ENCODE measurements around the gene ABCD3.

Gene ABCD3

GRCh38 chr1:94475232-94475631 is 57.0 kb downstream of the ABCD3 start:
- POLR2A ChIA-PET, result no interaction called here
- Histone ChIP-seq H3K4me1 (ENCODE audit: control extremely low read depth in 1 of 4, control insufficient read depth in 4 of 4, insufficient read depth in 4 of 4, low read length in 3 of 4) (peaks cover 0 to 3% (median 0%) of the 10 kb centered on the region in 4 experiments), H3K4me3 (ENCODE audit: control insufficient read depth in 1 of 7, extremely low read depth in 1 of 7, insufficient read depth in 4 of 7, low read depth in 2 of 7, low read length in 6 of 7) (no peak overlapping the region), H3K27me3 (replicated peaks in 2 of 5; ENCODE audit: control insufficient read depth in 4 of 5, insufficient read depth in 5 of 5, low read length in 4 of 5) (no peaks in the 10 kb centered on the region), H3K9me3 (ENCODE audit: control extremely low read depth in 1 of 5, control insufficient read depth in 4 of 5, insufficient read depth in 2 of 5, low read depth in 1 of 5, low read length in 4 of 5) (no peaks in the 10 kb centered on the region), H3K36me3 (ENCODE audit: control insufficient read depth in 4 of 4, insufficient read depth in 4 of 4, low read length in 3 of 4) (peaks cover 0 to 8% (median 4%) of the 10 kb centered on the region in 4 experiments), H3K27ac (ENCODE audit: insufficient read depth in 1 of 2, low read depth in 1 of 2, low read length in 2 of 2, poor library complexity in 1 of 2, severe bottlenecking in 2 of 2) (no peak overlapping the region)
- DNase-seq, result no peak
- CTCF ChIA-PET, result interaction anchor here (1.1 to 5.3 kb wide), 3 partner anchors 11 to 412 kb away, joined by 3 to 26 read pairs (median 4); no protein-coding TSS in a partner anchor

DNA sequence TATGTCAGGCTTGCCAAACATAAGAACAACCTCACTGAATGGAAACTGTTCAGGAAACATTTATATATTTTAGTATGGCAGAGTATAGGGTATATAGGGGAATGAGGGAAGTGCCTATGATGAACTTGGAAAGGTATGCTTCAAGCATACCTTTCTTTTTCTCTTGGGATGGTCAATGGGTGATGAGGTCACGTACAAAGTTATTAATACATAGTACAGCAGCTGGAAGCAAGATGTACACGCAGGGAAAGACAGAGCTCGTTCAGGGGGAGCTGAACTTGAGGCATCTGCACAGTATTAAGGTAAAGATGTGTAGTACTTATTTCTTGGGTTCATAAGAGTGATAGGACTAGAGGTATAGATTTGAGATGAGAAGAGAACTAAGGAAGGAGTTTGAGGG is 61.5 kb downstream of the ABCD3 start:
- peaks cover 0 to 13% (median 9%) of the 10 kb centered on the region in 4 experiments for H3K36me3 ChIP-seq (ENCODE audit: control insufficient read depth in 4 of 4, insufficient read depth in 4 of 4, low read length in 3 of 4)
- ChIA-PET POLR2A (no interaction called here), CTCF (interaction anchor here (1.0 to 4.7 kb wide), 4 partner anchors 8 to 325 kb away, joined by 3 to 95 read pairs (median 4); no protein-coding TSS in a partner anchor)
- H3K9me3 ChIP-seq (ENCODE audit: control extremely low read depth in 1 of 5, control insufficient read depth in 4 of 5, insufficient read depth in 2 of 5, low read depth in 1 of 5, low read length in 4 of 5), result no peaks in the 10 kb centered on the region
- WGBS (ENCODE audit: insufficient coverage), result 100% methylated on average over 2 of the region's 3 CpGs
- H3K4me3 ChIP-seq (ENCODE audit: control insufficient read depth in 1 of 7, extremely low read depth in 1 of 7, insufficient read depth in 4 of 7, low read depth in 2 of 7, low read length in 6 of 7), result no peak overlapping the region
- H3K4me1 ChIP-seq (ENCODE audit: control extremely low read depth in 1 of 4, control insufficient read depth in 4 of 4, insufficient read depth in 4 of 4, low read length in 3 of 4), result no peaks in the 10 kb centered on the region
- H3K27ac ChIP-seq (ENCODE audit: insufficient read depth in 1 of 2, low read depth in 1 of 2, low read length in 2 of 2, poor library complexity in 1 of 2, severe bottlenecking in 2 of 2), result no peak overlapping the region
- DNase-seq, result no peak
- no peaks in the 10 kb centered on the region for H3K27me3 ChIP-seq (replicated peaks in 2 of 5; ENCODE audit: control insufficient read depth in 4 of 5, insufficient read depth in 5 of 5, low read length in 4 of 5)

- Histone ChIP-seq H3K4me3 (ENCODE audit: control insufficient read depth in 1 of 7, extremely low read depth in 1 of 7, insufficient read depth in 4 of 7, low read depth in 2 of 7, low read length in 6 of 7) (no peak overlapping the region), H3K27me3 (replicated peaks in 2 of 5; ENCODE audit: control insufficient read depth in 4 of 5, insufficient read depth in 5 of 5, low read length in 4 of 5) (no peaks in the 10 kb centered on the region), H3K27ac (ENCODE audit: insufficient read depth in 1 of 2, low read depth in 1 of 2, low read length in 2 of 2, poor library complexity in 1 of 2, severe bottlenecking in 2 of 2) (no peak overlapping the region), H3K36me3 (ENCODE audit: control insufficient read depth in 4 of 4, insufficient read depth in 4 of 4, low read length in 3 of 4) (peaks cover 0 to 11% (median 6%) of the 10 kb centered on the region in 4 experiments), H3K4me1 (ENCODE audit: control extremely low read depth in 1 of 4, control insufficient read depth in 4 of 4, insufficient read depth in 4 of 4, low read length in 3 of 4) (no peaks in the 10 kb centered on the region), H3K9me3 (ENCODE audit: control extremely low read depth in 1 of 5, control insufficient read depth in 4 of 5, insufficient read depth in 2 of 5, low read depth in 1 of 5, low read length in 4 of 5) (no peaks in the 10 kb centered on the region)
- CTCF ChIA-PET, result interaction anchor here (0.8 to 4.7 kb wide), 10 partner anchors 10 to 373 kb away, joined by 3 to 95 read pairs (median 3); no protein-coding TSS in a partner anchor
- peak; percentile 61 to 79 (median 77) for DNase-seq
- POLR2A ChIA-PET, result interaction anchor here (1.0 kb wide), 1 partner anchor 321 kb away, joined by 3 read pairs; no protein-coding TSS in a partner anchor
- 32% methylated on average over 4 of the region's 4 CpGs for WGBS (ENCODE audit: insufficient coverage)
Observed at GRCh38 chr1:94481473-94481933, 63.3 kb downstream of the ABCD3 start.

DNA sequence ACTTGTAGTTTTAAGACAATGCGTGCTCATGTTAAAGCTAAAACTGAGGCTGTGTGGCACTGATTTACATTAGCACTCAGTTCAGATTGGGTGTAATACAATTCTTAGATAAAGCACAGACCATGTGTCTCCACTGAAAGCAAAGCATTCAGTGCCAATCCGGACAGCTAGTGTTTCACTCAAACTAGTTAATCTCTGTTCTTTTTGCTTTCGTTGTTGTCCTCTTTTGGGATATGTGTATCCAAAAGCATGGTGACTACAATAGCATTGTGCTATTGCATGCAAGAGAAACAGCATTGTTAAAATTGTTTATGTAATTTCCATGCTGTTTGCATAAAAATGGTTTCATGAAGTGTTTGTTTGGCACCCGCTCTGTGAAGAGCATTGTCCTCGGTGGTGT is 68.8 kb downstream of the ABCD3 start:
- POLR2A ChIA-PET, result no interaction called here
- 100% methylated on average over 3 of the region's 5 CpGs for WGBS (ENCODE audit: insufficient coverage)
- H3K27me3 ChIP-seq (replicated peaks in 2 of 5; ENCODE audit: control insufficient read depth in 4 of 5, insufficient read depth in 5 of 5, low read length in 4 of 5), result no peaks in the 10 kb centered on the region

DNA sequence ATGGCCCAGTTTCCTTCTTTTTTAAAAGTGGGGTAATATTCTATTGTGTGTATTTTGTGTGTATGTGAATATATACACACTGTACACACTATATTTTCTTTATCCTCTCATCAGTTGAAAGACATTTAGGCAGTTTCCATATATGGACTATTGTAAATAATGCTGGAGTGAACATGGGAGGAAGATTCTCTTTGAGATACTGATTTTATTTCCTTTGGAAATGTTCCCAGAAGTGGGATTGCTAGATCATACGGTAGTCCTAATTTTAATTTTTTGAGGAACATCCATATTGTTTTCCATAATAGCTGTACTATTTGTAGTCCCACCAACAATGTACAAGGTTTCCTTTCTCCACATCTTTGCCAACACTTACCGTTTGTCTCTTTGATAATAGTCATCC is 72.4 kb downstream of the ABCD3 start:
- ChIA-PET POLR2A (no interaction called here), CTCF (no interaction called here)
- DNase-seq, result no peak
- H3K9me3 ChIP-seq (ENCODE audit: control extremely low read depth in 1 of 5, control insufficient read depth in 4 of 5, insufficient read depth in 2 of 5, low read depth in 1 of 5, low read length in 4 of 5), result peaks cover 0 to 4% (median 3%) of the 10 kb centered on the region in 5 experiments
- no peak overlapping the region for H3K4me3 ChIP-seq (ENCODE audit: control insufficient read depth in 1 of 7, extremely low read depth in 1 of 7, insufficient read depth in 4 of 7, low read depth in 2 of 7, low read length in 6 of 7)
- WGBS (ENCODE audit: insufficient coverage), result no CpG with 5 or more reads among the region's 2 CpGs
- H3K27ac ChIP-seq (ENCODE audit: insufficient read depth in 1 of 2, low read depth in 1 of 2, low read length in 2 of 2, poor library complexity in 1 of 2, severe bottlenecking in 2 of 2), result no peak overlapping the region
- H3K27me3 ChIP-seq (replicated peaks in 2 of 5; ENCODE audit: control insufficient read depth in 4 of 5, insufficient read depth in 5 of 5, low read length in 4 of 5), result no peaks in the 10 kb centered on the region
- H3K36me3 ChIP-seq (ENCODE audit: control insufficient read depth in 4 of 4, insufficient read depth in 4 of 4, low read length in 3 of 4), result peaks cover 13 to 42% (median 27%) of the 10 kb centered on the region in 4 experiments
- H3K4me1 ChIP-seq (ENCODE audit: control extremely low read depth in 1 of 4, control insufficient read depth in 4 of 4, insufficient read depth in 4 of 4, low read length in 3 of 4), result no peaks in the 10 kb centered on the region

More for the DNA sequence above, 68.8 kb downstream of the ABCD3 start:
- Histone ChIP-seq H3K4me1 (ENCODE audit: control extremely low read depth in 1 of 4, control insufficient read depth in 4 of 4, insufficient read depth in 4 of 4, low read length in 3 of 4) (no peaks in the 10 kb centered on the region), H3K27ac (ENCODE audit: insufficient read depth in 1 of 2, low read depth in 1 of 2, low read length in 2 of 2, poor library complexity in 1 of 2, severe bottlenecking in 2 of 2) (no peak overlapping the region), H3K4me3 (ENCODE audit: control insufficient read depth in 1 of 7, extremely low read depth in 1 of 7, insufficient read depth in 4 of 7, low read depth in 2 of 7, low read length in 6 of 7) (no peak overlapping the region), H3K9me3 (ENCODE audit: control extremely low read depth in 1 of 5, control insufficient read depth in 4 of 5, insufficient read depth in 2 of 5, low read depth in 1 of 5, low read length in 4 of 5) (no peaks in the 10 kb centered on the region), H3K36me3 (ENCODE audit: control insufficient read depth in 4 of 4, insufficient read depth in 4 of 4, low read length in 3 of 4) (peaks cover 10 to 43% (median 22%) of the 10 kb centered on the region in 4 experiments)
- DNase-seq, result no peak
- CTCF ChIA-PET, result interaction anchor here (0.6 to 2.9 kb wide), 3 partner anchors 13 to 733 kb away, joined by 3 to 13 read pairs (median 3); no protein-coding TSS in a partner anchor

DNA sequence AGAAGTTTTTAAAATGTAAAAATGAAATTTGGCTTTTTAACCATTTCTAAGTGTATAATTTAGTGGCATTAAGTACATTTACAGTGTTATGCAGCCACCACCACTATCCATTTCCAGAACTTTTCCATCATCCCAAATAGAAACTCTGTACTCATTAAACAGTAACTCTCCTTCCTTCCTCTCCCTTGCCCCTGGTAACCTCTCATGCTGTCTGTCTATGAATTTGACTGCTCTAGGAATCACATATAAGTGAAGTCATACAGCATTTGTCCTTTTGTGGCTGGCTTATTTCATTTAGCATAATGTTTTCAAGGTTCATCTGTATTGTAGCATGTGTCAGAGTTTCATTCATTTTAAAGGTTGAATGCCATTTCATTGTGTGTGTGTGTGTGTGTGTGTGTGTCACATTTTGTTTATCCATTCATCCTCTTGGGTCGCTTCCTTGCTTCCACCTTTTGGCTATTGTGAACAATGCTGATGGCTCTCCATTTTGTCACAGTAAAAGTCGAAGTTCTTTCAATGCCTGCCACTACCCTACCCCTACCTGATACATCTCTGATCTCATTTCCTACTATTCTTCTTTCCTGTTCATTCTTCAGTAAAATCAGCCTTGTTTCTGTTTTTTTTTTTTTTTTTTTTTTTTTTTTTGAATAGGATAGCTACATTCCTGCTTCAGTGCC is 78.0 kb downstream of the ABCD3 start:
- ChIA-PET CTCF (interaction anchor here (1.0 kb wide), 1 partner anchor 309 kb away, joined by 3 read pairs; no protein-coding TSS in a partner anchor), POLR2A (no interaction called here)
- DNase-seq, result no peak
- Histone ChIP-seq H3K27ac (ENCODE audit: insufficient read depth in 1 of 2, low read depth in 1 of 2, low read length in 2 of 2, poor library complexity in 1 of 2, severe bottlenecking in 2 of 2) (no peak overlapping the region), H3K4me3 (ENCODE audit: control insufficient read depth in 1 of 7, extremely low read depth in 1 of 7, insufficient read depth in 4 of 7, low read depth in 2 of 7, low read length in 6 of 7) (no peak overlapping the region), H3K27me3 (replicated peaks in 2 of 5; ENCODE audit: control insufficient read depth in 4 of 5, insufficient read depth in 5 of 5, low read length in 4 of 5) (no peaks in the 10 kb centered on the region), H3K4me1 (ENCODE audit: control extremely low read depth in 1 of 4, control insufficient read depth in 4 of 4, insufficient read depth in 4 of 4, low read length in 3 of 4) (no peaks in the 10 kb centered on the region), H3K9me3 (ENCODE audit: control extremely low read depth in 1 of 5, control insufficient read depth in 4 of 5, insufficient read depth in 2 of 5, low read depth in 1 of 5, low read length in 4 of 5) (peaks cover 0 to 4% (median 3%) of the 10 kb centered on the region in 5 experiments), H3K36me3 (ENCODE audit: control insufficient read depth in 4 of 4, insufficient read depth in 4 of 4, low read length in 3 of 4) (peaks cover 15 to 32% (median 24%) of the 10 kb centered on the region in 4 experiments)
- WGBS (ENCODE audit: insufficient coverage), result no CpG with 5 or more reads among the region's 2 CpGs

DNA sequence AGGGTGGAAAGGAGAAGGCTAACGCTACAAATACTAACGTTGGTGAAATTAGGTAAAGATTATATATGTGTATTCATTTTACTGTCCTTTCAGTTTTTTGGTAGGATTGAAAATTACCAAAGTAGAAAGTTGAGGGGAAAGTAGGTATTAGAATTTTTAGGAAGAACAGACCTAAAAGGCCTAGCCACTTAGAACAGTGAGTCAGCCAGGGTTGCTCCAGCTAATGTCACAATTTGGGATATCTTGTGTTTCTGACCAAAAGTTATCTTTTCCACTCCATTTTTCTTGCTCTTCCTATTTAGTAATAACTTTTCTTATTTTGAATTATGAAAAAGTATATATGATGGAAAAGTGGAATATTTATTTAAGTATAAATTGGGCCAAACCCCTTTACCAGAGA is 83.2 kb downstream of the ABCD3 start:
- DNase-seq, result no peak
- ChIA-PET CTCF (interaction anchor here (0.6 to 3.0 kb wide), 2 partner anchors 12 to 969 kb away, joined by 3 to 16 read pairs; no protein-coding TSS in a partner anchor), POLR2A (no interaction called here)
- Histone ChIP-seq H3K4me3 (ENCODE audit: control insufficient read depth in 1 of 7, extremely low read depth in 1 of 7, insufficient read depth in 4 of 7, low read depth in 2 of 7, low read length in 6 of 7) (no peak overlapping the region), H3K9me3 (ENCODE audit: control extremely low read depth in 1 of 5, control insufficient read depth in 4 of 5, insufficient read depth in 2 of 5, low read depth in 1 of 5, low read length in 4 of 5) (no peaks in the 10 kb centered on the region), H3K36me3 (ENCODE audit: control insufficient read depth in 4 of 4, insufficient read depth in 4 of 4, low read length in 3 of 4) (peaks cover 9 to 30% (median 17%) of the 10 kb centered on the region in 4 experiments), H3K27ac (ENCODE audit: insufficient read depth in 1 of 2, low read depth in 1 of 2, low read length in 2 of 2, poor library complexity in 1 of 2, severe bottlenecking in 2 of 2) (no peak overlapping the region), H3K27me3 (replicated peaks in 2 of 5; ENCODE audit: control insufficient read depth in 4 of 5, insufficient read depth in 5 of 5, low read length in 4 of 5) (no peaks in the 10 kb centered on the region), H3K4me1 (ENCODE audit: control extremely low read depth in 1 of 4, control insufficient read depth in 4 of 4, insufficient read depth in 4 of 4, low read length in 3 of 4) (no peaks in the 10 kb centered on the region)
- 100% methylated on average over 1 of the region's 2 CpGs for WGBS (ENCODE audit: insufficient coverage)
